HG03432 (cell line): Measurements from ENCODE around the gene CCL28.
A peak's percentile ranks its signal among the peaks of the same experiment; 100 is the strongest.
"Not testable (repeated sequence)": the region's sequence is repeated elsewhere in the genome, so short reads cannot be mapped to it uniquely, and the experiment has no call there.

Experiments
- ATAC-seq: cut with Tn5 transposase; IDR thresholded peaks from one replicate; pipeline ENCODE4 v1.9.1; 2021; ENCODE audit warnings: mild to moderate bottlenecking, moderate library complexity; ENCODE audit not compliant: unreplicated experiment

CCL28 gene, protein sequence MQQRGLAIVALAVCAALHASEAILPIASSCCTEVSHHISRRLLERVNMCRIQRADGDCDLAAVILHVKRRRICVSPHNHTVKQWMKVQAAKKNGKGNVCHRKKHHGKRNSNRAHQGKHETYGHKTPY

DNA sequence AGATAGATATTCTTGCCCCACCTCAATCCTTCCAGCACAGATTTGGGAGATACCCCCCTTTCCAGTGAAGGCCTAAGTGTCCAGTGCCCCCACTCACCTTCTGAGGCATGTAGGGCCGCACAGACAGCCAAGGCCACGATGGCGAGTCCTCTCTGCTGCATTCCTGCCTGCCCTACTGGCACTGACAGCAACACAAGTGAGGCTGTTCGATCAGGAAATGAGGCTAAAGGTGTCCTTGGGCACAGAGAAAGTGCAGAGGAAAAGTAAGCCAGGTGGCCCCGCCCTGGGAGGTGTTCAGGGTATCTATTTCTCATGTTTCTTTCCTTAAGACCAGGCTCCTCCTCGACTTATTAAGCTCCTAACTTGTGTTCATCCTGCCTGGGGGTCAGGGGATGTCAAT is at the start of gene CCL28:
CCL28 (minus strand) TSS at position 236 of the 400 bp plus-strand sequence; CDS start at position 161, 75 bp downstream.
- ATAC-seq = no peak

- ATAC-seq = no peak
Measured at GRCh38 chr5:43461066-43461465, 48.9 kb upstream of the CCL28 start.

DNA sequence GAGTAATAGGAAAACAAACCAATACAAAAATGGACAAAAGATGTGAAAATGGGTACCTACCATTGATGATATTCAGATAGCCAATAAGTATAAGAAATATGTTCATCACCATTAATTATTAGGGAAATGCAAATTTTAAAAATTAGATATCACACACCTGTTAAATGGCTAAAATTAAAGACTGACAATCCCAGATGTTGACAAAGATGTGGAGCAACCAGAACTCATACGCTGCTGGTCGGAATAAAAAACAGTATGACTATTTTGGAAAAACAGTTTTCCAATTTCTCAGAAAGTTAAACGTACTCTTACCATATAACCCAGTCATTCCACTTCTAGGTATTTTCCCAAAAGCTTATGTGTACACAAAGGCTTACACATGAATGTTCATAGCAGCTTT is 44.4 kb upstream of the CCL28 start:
- ATAC-seq = no peak

GRCh38 chr5:43441575-43441974 is 29.4 kb upstream of the CCL28 start:
- not testable (repeated sequence) for ATAC-seq

DNA sequence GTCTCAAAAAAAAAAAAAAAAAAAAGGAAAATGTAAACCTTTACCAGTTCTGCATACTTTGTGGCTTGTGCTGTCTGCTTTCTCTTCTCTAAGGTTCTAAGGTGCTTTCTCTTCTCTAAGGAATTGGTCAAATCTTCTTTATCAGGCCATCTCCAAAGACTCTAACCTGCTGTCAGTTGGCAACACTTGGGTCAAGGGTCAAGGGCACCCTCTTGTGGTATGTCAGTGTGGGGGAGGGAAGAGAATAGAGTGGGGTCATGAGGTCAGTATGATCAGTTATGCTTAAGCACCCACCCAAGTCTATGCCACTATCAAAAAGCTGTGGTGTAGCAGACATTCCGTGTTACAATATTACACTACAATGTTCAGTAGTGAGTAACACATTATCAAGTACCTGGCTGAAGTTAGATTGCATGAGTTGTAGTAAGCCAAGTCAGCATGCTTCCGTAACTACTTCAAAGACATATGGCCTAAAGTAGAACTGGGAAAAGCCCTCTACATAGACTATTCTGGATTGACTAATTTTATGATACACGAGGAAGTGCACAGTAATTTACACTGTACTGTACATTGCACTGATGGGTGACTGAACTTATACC is 25.0 kb upstream of the CCL28 start:
- no peak for ATAC-seq

DNA sequence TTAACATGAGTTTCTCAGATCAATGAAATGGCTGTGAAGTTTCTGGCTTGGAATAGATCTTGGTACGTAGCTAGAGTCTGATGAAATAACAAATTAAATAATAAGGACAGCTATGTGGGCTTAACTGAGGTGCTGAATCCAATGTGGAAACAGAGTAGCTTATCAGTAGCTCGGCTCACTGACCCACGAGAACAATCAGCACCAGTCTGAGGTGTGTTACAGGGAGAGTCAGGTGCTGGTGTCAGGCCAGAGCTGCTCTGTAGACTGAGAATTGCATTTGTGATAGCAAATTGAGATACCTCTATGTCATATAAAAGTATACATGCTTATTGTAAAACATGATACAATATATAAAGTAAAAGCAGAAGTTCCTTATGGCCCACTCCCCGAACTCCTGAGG is 21.2 kb upstream of the CCL28 start:
- ATAC-seq = no peak

DNA sequence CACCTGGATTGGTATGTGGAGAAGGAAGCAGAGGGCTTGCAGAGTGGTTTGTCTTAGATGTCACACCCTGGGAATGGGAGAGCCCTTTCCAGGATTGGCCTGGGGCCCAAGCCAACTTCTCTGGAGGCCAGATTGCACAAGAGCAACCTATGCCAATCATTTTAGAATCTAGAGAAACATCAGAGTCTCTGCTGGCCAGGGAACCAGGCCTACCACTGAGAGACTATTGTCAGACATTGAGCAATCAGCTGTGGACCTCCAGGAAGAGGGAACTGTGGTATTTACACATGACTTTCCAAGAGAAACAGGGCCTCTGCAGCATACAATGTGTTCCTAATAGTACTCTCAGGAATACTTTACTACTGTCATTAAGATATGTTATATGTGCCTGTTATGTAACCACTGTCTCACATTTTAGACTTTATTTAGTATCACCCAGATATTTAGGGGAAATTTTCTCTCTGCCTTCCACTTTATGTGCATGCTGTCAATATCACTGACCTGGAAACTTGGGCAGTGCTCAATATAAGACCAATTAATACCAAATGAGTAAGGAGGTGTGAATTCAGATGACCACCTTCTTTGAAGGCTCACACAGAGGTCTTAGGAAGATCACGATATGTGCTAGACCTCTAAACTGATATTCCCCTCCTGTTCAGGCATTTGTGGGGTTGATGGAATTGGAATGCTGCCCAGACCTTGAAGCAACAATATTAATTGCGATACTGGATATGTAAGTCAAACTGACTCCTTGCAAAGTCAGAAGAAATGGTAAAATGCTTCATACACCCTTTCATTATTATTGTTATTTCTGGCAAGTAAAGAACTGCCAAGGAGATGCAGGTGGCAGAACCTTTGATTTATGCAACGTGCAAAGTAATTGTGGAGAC is 20.5 kb upstream of the CCL28 start:
- no peak for ATAC-seq

GRCh38 chr5:43429706-43430105 is 17.5 kb upstream of the CCL28 start:
- ATAC-seq = no peak

DNA sequence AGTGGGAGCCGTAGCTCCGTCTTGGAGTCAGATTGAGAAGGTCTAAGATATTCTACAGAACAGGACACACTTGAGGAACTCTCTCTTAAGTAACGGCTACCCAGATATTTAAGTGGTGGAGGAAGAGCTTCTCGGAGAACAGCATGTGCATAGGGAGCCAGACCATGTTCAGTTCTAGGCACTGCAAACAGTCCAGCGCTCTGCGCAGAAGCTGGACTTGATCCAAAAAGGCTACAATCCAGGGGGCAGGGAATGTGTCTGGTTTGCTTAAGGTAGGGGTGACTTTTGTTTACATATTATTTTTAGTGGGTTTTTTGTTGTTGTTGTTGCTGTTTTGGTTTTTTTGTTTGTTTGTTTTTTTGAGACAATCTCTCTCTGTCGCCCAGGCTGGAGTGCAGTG is 16.8 kb upstream of the CCL28 start:
- ATAC-seq = no peak

DNA sequence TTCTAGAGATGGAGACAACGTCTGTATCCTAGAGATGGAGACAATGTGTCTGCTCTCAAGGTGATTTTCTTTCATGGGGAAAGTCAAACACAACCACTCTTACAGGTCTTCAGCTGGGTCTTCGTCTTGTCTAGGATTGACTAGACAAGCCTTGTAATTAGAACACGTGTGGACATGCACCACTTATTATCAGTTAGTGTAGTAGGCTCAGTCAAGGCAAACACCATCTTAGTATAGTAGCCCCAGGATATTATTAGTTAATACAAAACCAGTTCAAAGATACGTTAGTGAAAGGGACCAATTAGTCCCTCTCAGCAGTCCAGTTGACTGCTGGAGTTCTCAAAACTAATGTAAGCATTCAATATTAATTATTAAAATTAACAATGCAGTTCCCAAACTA is 15.1 kb upstream of the CCL28 start:
- ATAC-seq = peak; percentile 39

DNA sequence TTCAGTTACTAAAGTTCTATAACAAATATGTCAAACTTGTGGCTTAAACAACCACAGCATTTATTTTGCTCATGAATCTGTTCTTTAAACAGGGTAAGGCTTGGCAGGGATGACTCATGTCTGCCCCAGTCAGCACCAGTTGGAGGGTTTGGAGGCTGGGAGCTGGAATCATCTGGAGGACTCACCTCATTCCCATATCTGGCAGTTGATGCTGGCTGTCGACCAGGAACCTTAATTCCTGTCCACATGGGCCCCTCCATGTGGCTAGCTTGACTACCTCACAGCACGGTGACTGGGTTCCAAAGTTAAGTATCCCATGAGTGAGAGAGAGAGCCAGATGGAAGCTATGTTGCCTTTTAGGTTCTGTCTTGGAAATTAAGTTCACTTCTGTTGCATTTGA is 13.8 kb upstream of the CCL28 start:
- ATAC-seq = no peak

- ATAC-seq = not testable (repeated sequence)
Measured at GRCh38 chr5:43423086-43423485, 10.9 kb upstream of the CCL28 start.

GRCh38 chr5:43422143-43422542 is 10.0 kb upstream of the CCL28 start:
- no peak for ATAC-seq

DNA sequence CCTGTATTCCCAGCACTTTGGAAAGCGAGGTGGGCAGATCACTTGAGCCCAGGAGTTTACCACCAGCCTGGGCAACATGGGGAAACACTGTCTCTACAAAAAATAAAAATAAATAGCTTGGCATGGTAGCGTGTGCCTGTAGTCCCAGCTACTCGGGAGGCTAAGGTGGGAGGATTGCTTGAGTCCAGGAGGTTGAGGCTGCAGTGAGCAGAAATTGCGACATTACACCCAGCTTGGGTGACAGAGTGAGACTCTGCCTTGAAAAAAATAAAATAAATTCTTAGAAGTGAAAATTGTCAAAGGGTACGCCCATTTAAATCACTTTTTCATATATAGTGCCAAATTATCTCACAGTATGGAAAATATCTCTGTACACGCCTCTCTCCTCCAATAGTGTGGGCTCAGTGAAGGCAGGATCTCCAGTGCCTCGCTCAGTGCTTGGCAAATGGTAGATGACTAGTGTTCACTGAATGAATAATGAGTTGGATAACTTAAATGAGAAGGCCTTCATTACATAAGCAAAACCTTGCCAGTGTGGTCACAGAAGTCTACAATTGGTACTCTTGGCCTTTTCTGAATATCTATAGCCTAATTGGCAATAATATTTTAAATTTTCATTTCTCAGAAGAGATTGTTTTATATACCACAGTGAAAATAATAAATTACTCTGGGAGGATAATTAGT is 9.4 kb upstream of the CCL28 start:
- ATAC-seq = no peak

- no peak for ATAC-seq
Measured at GRCh38 chr5:43420241-43420640, 8.1 kb upstream of the CCL28 start.

- no peak for ATAC-seq
Measured at GRCh38 chr5:43418561-43418960, 6.4 kb upstream of the CCL28 start.

GRCh38 chr5:43416803-43417394 is 4.7 kb upstream of the CCL28 start:
- ATAC-seq = no peak

GRCh38 chr5:43415935-43416802 is 4.0 kb upstream of the CCL28 start:
- ATAC-seq = no peak

GRCh38 chr5:43413966-43414365 is 1.8 kb upstream of the CCL28 start:
- no peak for ATAC-seq

- no peak for ATAC-seq
Measured at GRCh38 chr5:43412644-43413043, 453 bp upstream of the CCL28 start.
